Midbrain (tissue), 1 donor: ENCODE results near the gene FZD10.

Experiments
- DNase-seq: peaks from one replicate; lab custom pipeline; 2025; lab: John Stamatoyannopoulos, UW

The FZD10 gene

DNA sequence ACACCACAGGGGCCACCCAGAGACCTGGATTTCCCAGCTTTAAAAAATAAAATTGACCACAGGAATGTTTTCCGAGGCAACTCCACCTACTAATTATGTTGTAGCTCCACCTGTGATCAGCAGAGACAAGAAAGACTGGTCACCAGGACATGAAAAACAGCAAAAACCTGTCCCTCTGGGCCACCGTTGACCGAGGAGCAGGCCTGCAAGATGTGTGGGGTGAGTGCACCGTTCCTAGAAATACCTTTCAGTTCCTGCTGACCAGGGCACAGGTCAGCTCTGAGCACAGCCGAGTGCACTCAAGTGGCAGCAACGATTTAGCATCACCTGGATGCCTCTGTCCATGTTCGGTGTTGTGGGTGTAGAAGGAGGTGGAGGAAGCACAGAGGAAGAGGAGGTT, 16.9 kb downstream of the FZD10 start:
- DNase-seq = no peak

- DNase-seq = no peak
Measured at GRCh38 chr12:130179621-130180020, 17.4 kb downstream of the FZD10 start.

DNA sequence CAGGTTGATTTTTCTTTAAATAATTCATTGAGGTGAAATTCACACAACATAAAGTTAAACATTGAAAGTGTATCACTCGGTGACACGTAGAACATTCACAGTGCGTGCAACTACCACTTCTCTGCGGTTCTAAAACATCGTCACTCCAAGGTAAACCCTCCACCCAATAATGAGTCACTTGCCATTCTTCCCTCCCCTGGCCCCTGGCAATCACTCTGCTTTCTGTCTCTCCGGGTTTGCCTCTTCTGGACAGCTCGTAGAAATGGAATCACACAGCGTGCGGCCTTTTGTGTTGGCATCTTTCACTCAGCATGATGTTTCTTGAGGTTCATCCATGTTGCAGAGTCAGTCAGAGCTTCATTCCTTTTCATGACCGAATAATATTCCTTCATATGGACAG, 18.9 kb downstream of the FZD10 start:
- DNase-seq = no peak

GRCh38 chr12:130183585-130184370, 21.5 kb downstream of the FZD10 start:
- no peak for DNase-seq

DNA sequence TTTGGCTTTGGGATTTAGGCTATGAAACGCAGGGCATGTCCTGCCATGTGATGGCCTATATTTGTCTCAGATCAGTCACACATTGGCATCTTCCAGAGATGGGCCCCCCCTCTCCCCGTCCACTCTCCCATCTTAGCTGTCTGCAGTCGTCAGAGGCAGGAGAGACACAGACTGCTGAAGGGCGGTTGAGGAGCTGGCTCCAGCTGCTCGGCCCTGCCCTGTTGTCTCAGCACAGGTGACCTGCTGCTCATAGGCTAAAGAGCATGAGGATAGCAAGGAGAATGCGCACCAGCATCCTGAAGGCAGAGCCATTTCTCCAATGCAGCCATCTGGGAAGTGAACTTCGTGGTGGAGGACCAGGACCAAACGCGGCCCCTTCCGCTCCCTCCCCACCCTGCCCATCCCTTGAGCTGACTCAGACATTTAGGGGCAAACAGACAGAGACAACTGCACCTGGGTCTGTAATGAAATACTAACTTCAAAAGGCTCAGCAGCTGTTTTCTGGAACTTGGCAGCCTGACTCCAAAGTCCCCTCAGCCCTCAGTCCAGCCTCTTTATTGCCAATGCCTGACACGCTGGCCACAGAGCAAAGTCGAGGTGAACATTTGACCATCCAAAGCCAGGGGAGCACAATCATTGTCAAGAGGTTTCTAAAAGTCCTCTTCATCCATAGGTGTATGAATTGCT, 22.3 kb downstream of the FZD10 start:
- no peak for DNase-seq

GRCh38 chr12:130185455-130186391, 23.5 kb downstream of the FZD10 start:
- DNase-seq = no peak

GRCh38 chr12:130186651-130187268, 24.5 kb downstream of the FZD10 start:
- no peak for DNase-seq

DNA sequence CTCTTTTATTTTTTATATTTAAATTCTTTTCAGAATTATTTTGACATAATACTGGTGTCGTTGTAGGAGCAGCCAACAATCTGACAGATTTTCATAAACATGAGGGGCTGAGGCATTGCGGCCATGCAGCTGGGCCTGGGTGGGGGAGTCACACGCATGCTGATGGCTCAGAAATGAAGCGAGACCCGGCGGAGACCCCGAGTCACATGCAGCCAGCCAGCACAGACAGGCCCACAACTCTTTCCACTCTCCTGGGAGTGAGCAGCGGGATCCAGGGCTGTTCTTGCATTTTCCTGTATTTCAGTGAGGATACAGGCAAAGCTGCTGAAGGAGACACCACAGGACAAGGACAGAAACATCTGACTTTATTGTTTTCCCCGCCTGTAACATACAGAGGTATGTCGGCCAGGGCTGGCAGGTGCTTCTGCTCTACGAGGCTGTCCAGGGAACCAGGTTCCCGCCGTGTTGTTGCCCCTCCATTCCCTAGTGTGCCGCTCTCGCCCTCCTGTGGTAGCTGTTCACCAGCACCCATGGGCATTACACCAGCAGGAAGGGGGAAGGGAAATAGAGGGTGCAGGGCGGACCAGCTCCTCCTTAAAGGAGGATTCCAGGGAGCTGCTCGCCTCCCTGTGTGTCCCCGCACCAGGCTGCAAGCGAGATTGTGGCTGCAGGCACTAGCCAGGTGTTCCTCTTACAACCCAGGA, 30.5 kb downstream of the FZD10 start:
- DNase-seq = no peak

DNA sequence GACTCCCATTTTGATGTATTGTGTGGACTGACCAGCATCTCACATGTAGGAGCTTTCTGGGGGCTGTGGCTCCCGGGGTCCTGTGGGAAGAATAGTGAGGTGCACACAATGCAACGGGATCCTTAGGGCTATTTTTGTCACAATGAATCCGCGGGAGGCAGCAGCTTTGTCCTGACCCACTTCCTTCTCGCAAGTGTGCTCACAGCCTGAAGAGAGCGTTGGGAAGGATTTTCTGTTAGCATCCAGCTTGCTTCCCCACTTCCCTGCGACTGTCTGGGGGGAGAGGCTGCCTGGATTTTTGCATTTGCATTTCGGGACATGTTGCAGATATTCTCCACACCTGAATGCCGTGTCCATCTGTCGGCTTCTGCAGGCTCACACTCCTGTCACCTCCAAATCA, 31.9 kb downstream of the FZD10 start:
- no peak for DNase-seq

- no peak for DNase-seq
Measured at GRCh38 chr12:130195369-130195768, 33.1 kb downstream of the FZD10 start.

- no peak for DNase-seq
Measured at GRCh38 chr12:130195776-130196175, 33.5 kb downstream of the FZD10 start.

- DNase-seq = no peak
Measured at GRCh38 chr12:130196827-130197226, 34.6 kb downstream of the FZD10 start.

DNA sequence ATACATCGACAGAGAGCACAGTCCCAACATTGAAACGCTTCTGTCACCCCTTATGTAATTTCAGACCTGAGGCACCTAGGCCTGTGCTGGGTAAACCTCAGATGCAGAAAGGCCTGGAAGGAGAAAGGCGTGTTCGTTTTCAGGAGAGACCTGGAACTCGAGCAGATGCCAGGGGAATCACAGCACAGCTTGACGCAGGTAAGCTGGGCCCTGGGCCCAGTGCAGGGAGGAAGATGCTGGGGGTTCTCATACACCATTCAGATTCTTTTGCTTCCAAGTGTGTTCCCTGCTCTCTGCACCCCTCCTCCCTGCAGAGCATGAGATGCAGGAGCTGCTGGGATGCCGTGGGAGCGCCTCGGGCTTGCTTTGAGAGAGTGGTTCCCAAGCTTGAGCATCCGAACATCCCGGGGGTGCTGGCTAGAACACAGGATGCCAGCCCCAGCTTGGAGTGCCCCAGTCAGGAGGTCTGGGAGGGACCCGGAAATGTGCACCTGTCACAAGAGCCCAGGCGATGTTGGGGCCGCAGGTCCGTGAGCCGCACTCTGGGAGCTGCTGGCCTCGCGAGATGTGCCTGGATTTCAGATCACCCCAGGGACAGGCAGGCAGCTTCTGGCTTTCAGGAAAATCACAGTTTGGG, 35.9 kb downstream of the FZD10 start:
- no peak for DNase-seq

DNA sequence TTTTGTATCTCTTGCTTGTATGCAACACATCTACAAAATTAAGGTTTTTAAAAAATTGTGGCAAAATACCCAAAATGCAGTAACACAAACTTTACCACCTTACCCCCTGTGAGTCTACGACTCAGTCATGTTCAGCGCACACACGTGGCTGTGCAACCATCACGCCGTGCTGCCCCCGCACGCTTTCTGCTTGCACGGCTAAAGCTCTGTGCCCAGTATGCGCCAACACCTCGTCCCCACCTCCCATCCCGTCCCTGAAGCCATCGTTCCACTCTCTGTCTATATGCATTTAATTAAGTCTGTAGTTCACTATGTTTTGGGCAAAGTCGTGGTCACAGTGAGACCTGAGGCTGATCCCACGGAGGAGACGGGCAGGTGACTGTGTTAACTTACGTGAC, 36.4 kb downstream of the FZD10 start:
- DNase-seq = no peak

GRCh38 chr12:130199581-130200390, 37.5 kb downstream of the FZD10 start:
- no peak for DNase-seq

GRCh38 chr12:130200445-130200844, 38.2 kb downstream of the FZD10 start:
- no peak for DNase-seq

DNA sequence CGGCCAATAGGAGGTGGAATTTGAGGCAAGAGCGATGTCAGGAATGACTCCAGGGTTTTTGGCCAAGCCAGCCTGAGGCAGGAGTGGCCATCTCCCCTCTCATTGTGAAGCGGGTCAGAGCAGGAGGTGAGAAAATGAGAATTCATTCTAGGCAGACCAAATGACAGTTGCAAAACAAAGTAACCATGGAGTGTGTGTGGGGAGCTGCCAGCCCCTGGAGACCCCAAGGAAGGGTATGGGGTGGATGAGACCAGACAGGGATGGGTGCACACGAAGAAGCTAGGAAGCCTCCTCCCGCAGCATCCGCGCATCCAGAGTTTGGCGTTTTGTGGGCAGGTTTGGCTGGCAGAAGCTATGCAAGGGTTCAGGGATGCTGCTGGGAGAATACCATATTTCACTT, 38.8 kb downstream of the FZD10 start:
- DNase-seq = no peak

GRCh38 chr12:130202201-130202600, 39.9 kb downstream of the FZD10 start:
- DNase-seq = no peak

DNA sequence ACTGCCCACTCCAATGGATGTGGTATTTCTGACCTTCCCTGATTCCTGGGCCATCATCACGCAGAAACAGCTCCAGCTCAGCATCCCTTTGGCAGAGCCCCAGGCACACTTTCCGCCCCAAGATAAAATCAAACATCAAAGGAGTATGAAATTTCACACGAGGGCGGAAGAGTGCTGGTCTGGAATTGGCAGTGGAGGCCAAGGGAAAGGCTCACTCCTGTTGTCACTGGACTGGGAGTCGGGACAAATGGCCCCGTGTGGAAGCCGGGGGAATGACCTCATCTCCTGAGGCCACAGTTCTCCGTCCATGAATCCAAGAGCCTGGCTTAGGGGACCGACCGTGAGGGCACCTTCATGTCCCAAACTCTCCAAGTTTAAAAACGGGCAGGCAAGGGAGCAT, 40.9 kb downstream of the FZD10 start:
- no peak for DNase-seq

DNA sequence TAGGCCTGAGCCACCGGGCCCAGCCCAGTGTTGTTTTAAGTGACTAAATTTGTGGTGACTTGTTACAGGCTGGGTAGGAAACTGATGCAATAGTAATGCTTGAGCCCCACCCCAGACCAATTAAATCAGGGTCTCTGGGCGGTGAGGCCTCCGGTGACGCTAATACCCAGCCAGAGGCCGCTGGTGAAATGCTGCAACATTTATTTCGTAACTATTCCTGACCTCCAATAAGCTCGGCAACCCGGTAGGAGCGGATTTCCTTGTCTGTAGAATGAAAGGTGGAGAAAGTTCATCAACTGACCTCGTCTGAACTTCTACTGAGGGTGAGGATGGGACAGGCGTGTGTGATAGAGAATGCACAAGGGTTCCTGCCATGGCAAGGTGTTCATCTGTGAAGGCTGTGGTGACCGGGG, 42.3 kb downstream of the FZD10 start:
- no peak for DNase-seq
